ELF-1 (cell line): ENCODE results near the gene TMEM202.
"Not testable (repeated sequence)": the region's sequence is repeated elsewhere in the genome, so short reads cannot be mapped to it uniquely, and the experiment has no call there.

ENCODE experiments used
- DNase-seq: peaks from one replicate; pipeline ENCODE4 v3.0.0-alpha.2; 2016; ENCODE audit warnings: low read depth, low spot score

The TMEM202 gene

GRCh38 chr15:72397796-72398588 is at the start of gene TMEM202:
Gene TMEM202, plus strand, starts transcription at chr15:72398305. Its CDS starts 22 bp downstream, at chr15:72398327.
- DNase-seq, result no peak

GRCh38 chr15:72353266-72353665 is 44.8 kb upstream of the TMEM202 start:
- DNase-seq, result no peak

GRCh38 chr15:72354496-72354895 is 43.6 kb upstream of the TMEM202 start:
- no peak for DNase-seq

- no peak for DNase-seq
Observed at GRCh38 chr15:72358121-72358520, 40.0 kb upstream of the TMEM202 start.

GRCh38 chr15:72358650-72359171 is 39.4 kb upstream of the TMEM202 start:
- peak; percentile 79 for DNase-seq

GRCh38 chr15:72361176-72361575 is 36.9 kb upstream of the TMEM202 start:
- DNase-seq, result no peak

GRCh38 chr15:72365844-72366243 is 32.3 kb upstream of the TMEM202 start:
- no peak for DNase-seq

GRCh38 chr15:72368325-72368724 is 29.8 kb upstream of the TMEM202 start:
- no peak for DNase-seq

- DNase-seq, result no peak
Observed at GRCh38 chr15:72368899-72369298, 29.2 kb upstream of the TMEM202 start.

- DNase-seq, result no peak
Observed at GRCh38 chr15:72369964-72370363, 28.1 kb upstream of the TMEM202 start.

GRCh38 chr15:72372361-72372760 is 25.7 kb upstream of the TMEM202 start:
- no peak for DNase-seq

- no peak for DNase-seq
Observed at GRCh38 chr15:72375501-72375845, 22.6 kb upstream of the TMEM202 start.

- peak; percentile 99 for DNase-seq
Observed at GRCh38 chr15:72375846-72376581, 22.1 kb upstream of the TMEM202 start, which contains the start of gene HEXA. Gene HEXA, minus strand, starts transcription at chr15:72376014. Its CDS starts 42 bp downstream, at chr15:72375972.

GRCh38 chr15:72377331-72377730 is 20.8 kb upstream of the TMEM202 start:
- DNase-seq, result no peak

- not testable (repeated sequence) for DNase-seq
Observed at GRCh38 chr15:72379106-72379505, 19.0 kb upstream of the TMEM202 start.

GRCh38 chr15:72379856-72380430 is 18.2 kb upstream of the TMEM202 start:
- DNase-seq, result no peak

GRCh38 chr15:72380743-72381142 is 17.4 kb upstream of the TMEM202 start:
- no peak for DNase-seq

- DNase-seq, result no peak
Observed at GRCh38 chr15:72382146-72382545, 16.0 kb upstream of the TMEM202 start.

- DNase-seq, result no peak
Observed at GRCh38 chr15:72387741-72388140, 10.4 kb upstream of the TMEM202 start.

- DNase-seq, result no peak
Observed at GRCh38 chr15:72389231-72389630, 8.9 kb upstream of the TMEM202 start.

- not testable (repeated sequence) for DNase-seq
Observed at GRCh38 chr15:72396331-72396730, 1.8 kb upstream of the TMEM202 start.

- no peak for DNase-seq
Observed at GRCh38 chr15:72398648-72399047, 543 bp downstream of the TMEM202 start.
